H1 (cell line): ENCODE measurements around the gene CRLF3. TPM values are rescaled to one million over a fixed set of nuclear protein-coding genes. Genes with fewer than 3 reads are reported as not detected.

ENCODE experiments used
- CTCF ChIA-PET: fragments of 300-600 bp; sonication (Branson Sonifier 250); formaldehyde crosslinking; loops from one replicate; lab custom pipeline; 2021; ENCODE audit not compliant: partially characterized antibody; lab: Charles Lee
- POLR2A ChIA-PET: fragments of 300-600 bp; sonication (Branson Sonifier 250); formaldehyde crosslinking; loops from one replicate; lab custom pipeline; 2021; ENCODE audit warnings: inconsistent platforms; ENCODE audit not compliant: partially characterized antibody; lab: Charles Lee
- DNase-seq, 2 experiments: peaks; one replicate each; pipeline versions ENCODE4 v3.0.0 to v3.0.0-alpha.2; 2010 to 2022; ENCODE audit warnings: low spot score in 2 of 2, low read depth in 1 of 2, mixed read lengths in 1 of 2
- FAIRE-seq: peaks from 2 replicates; lab custom pipeline; 2011; peaks lifted over from hg19 to GRCh38; lab: Jason Lieb, UNC
- H2AFZ ChIP-seq: 2 replicates; pipeline ENCODE4 v1.8.1; 2012; ENCODE audit warnings: low read length, inconsistent platforms
- H2AK5ac ChIP-seq: 2 replicates; pipeline ENCODE4 v1.6.1; 2013; ENCODE audit warnings: low read depth, low read length
- H2BK120ac ChIP-seq: replicated peaks from 2 replicates; pipeline ENCODE3; 2013; ENCODE audit warnings: low read depth, low read length, inconsistent platforms
- H2BK12ac ChIP-seq: 2 replicates; pipeline ENCODE4 v1.6.1; 2013; ENCODE audit warnings: low read depth, low read length
- H2BK15ac ChIP-seq: 2 replicates; pipeline ENCODE4 v1.6.1; 2013; ENCODE audit warnings: low read length
- H2BK20ac ChIP-seq: 2 replicates; pipeline ENCODE4 v1.6.1; 2013; ENCODE audit warnings: low read length
- H2BK5ac ChIP-seq: 2 replicates; pipeline ENCODE4 v1.6.1; 2013; ENCODE audit warnings: low read depth, low read length
- H3K14ac ChIP-seq: 2 replicates; pipeline ENCODE4 v1.6.1; 2013; ENCODE audit warnings: inconsistent platforms; ENCODE audit not compliant: insufficient read length
- H3K18ac ChIP-seq: 2 replicates; pipeline ENCODE4 v1.6.1; 2013; ENCODE audit warnings: low read length; ENCODE audit errors: extremely low read depth
- H3K23ac ChIP-seq: 2 replicates; pipeline ENCODE4 v1.6.1; 2013; ENCODE audit warnings: inconsistent platforms; ENCODE audit not compliant: insufficient read length
- H3K23me2 ChIP-seq: 2 replicates; pipeline ENCODE4 v1.6.1; 2013; ENCODE audit warnings: low read depth, low read length
- H3K27ac ChIP-seq: 2 replicates; pipeline ENCODE4 v1.6.1; 2011; ENCODE audit warnings: low read depth, low read length, inconsistent platforms
- H3K27me3 ChIP-seq, 4 experiments: replicated peaks in 1 of 4; 1 replicate in 1 of 4; 2 replicates in 3 of 4; pipeline versions ENCODE4 v1.6.1 to v1.8.1; 2011 to 2013; ENCODE audit warnings: low read length in 3 of 4, mild to moderate bottlenecking in 3 of 4, inconsistent platforms in 2 of 4, mixed read lengths in 2 of 4, moderate library complexity in 1 of 4; ENCODE audit not compliant: control insufficient read depth in 3 of 4, insufficient read depth in 3 of 4; ENCODE audit errors: extremely low read depth in 1 of 4
- H3K36me3 ChIP-seq, 4 experiments: 2 replicates each; pipeline versions ENCODE4 v1.6.1 to v1.8.1; 2011 to 2013; ENCODE audit warnings: mild to moderate bottlenecking in 4 of 4, low read length in 3 of 4, moderate library complexity in 2 of 4, control low read depth in 1 of 4, inconsistent platforms in 1 of 4; ENCODE audit not compliant: insufficient read depth in 4 of 4, control insufficient read depth in 2 of 4
- H3K4ac ChIP-seq: replicated peaks from 2 replicates; pipeline ENCODE3; 2013; ENCODE audit warnings: low read length, low read depth, mixed read lengths, inconsistent platforms; ENCODE audit not compliant: insufficient read length
- H3K4me1 ChIP-seq, 4 experiments: replicated peaks in 1 of 4; 1 replicate in 1 of 4; 2 replicates in 3 of 4; pipeline versions ENCODE4 v1.6.1 to v1.8.1; 2011 to 2013; ENCODE audit warnings: low read length in 3 of 4, inconsistent platforms in 2 of 4, mixed read lengths in 1 of 4; ENCODE audit not compliant: insufficient read depth in 4 of 4, control insufficient read depth in 3 of 4
- H3K4me2 ChIP-seq, 2 experiments: 2 replicates each; pipeline versions ENCODE4 v1.6.1 to v1.8.1; 2011 to 2013; ENCODE audit warnings: low read depth in 2 of 2, low read length in 2 of 2, control low read depth in 1 of 2, inconsistent platforms in 1 of 2, mild to moderate bottlenecking in 1 of 2; ENCODE audit not compliant: insufficient read depth in 1 of 2
- H3K4me3 ChIP-seq, 4 experiments: fragments of 200-600, 300-600 bp in 1 of 4; sonication (generic), shearing (Covaris generic), sonication (Bioruptor Twin) in 1 of 4; 2 replicates each; pipeline versions ENCODE4 v1.5.1 to v1.8.1; 2011 to 2016; ENCODE audit warnings: low read length in 4 of 4, low read depth in 3 of 4, control low read depth in 2 of 4, inconsistent platforms in 2 of 4, mild to moderate bottlenecking in 2 of 4, mixed read lengths in 1 of 4, moderate library complexity in 1 of 4; ENCODE audit not compliant: insufficient read depth in 2 of 4; ENCODE audit errors: extremely low read depth in 1 of 4
- H3K56ac ChIP-seq: replicated peaks from 2 replicates; pipeline ENCODE3; 2013; ENCODE audit warnings: low read depth, mild to moderate bottlenecking, mixed read lengths, low read length, inconsistent platforms; ENCODE audit not compliant: insufficient read length
- H3K79me1 ChIP-seq: 2 replicates; pipeline ENCODE4 v1.6.1; 2013; ENCODE audit warnings: low read depth, low read length, control low read depth
- H3K79me2 ChIP-seq, 2 experiments: 2 replicates each; pipeline versions ENCODE4 v1.6.1 to v1.8.1; 2012 to 2013; ENCODE audit warnings: low read length in 2 of 2, mild to moderate bottlenecking in 2 of 2, inconsistent platforms in 1 of 2; ENCODE audit not compliant: insufficient read depth in 2 of 2, control insufficient read depth in 1 of 2
- H3K9ac ChIP-seq, 4 experiments: replicated peaks in 1 of 4; 1 replicate in 1 of 4; 2 replicates in 3 of 4; pipeline versions ENCODE4 v1.6.1 to v1.8.1; 2011 to 2013; ENCODE audit warnings: low read depth in 3 of 4, low read length in 3 of 4, control low read depth in 2 of 4, mild to moderate bottlenecking in 2 of 4, moderate library complexity in 2 of 4, inconsistent platforms in 1 of 4; ENCODE audit errors: extremely low read depth in 1 of 4
- H3K9me3 ChIP-seq, 2 experiments: 2 replicates each; pipeline versions ENCODE4 v1.6.1 to v1.8.1; 2012 to 2013; ENCODE audit warnings: mild to moderate bottlenecking in 2 of 2, moderate library complexity in 2 of 2, control low read depth in 1 of 2, inconsistent platforms in 1 of 2, low read depth in 1 of 2, low read length in 1 of 2, mixed read lengths in 1 of 2; ENCODE audit not compliant: insufficient read depth in 2 of 2
- H4K20me1 ChIP-seq, 2 experiments: replicated peaks in 1 of 2; 2 replicates each; pipeline versions ENCODE3 to v1.8.1; 2011 to 2013; ENCODE audit warnings: inconsistent platforms in 2 of 2, low read length in 2 of 2, mild to moderate bottlenecking in 1 of 2; ENCODE audit not compliant: insufficient read depth in 2 of 2, control insufficient read depth in 1 of 2
- H4K5ac ChIP-seq: 2 replicates; pipeline ENCODE4 v1.6.1; 2013; ENCODE audit warnings: low read length, low read depth, mixed read lengths, inconsistent platforms; ENCODE audit not compliant: insufficient read length
- H4K8ac ChIP-seq: 2 replicates; pipeline ENCODE4 v1.8.0; 2013; ENCODE audit warnings: mild to moderate bottlenecking, moderate library complexity, low read length, inconsistent platforms; ENCODE audit not compliant: insufficient read depth; ENCODE audit errors: extremely low read depth
- H4K91ac ChIP-seq: replicated peaks from 2 replicates; pipeline ENCODE3; 2013; ENCODE audit warnings: low read length, mixed read lengths, inconsistent platforms; ENCODE audit not compliant: insufficient read length
- ATF2 ChIP-seq: IDR thresholded peaks from 2 replicates; pipeline ENCODE4 v1.6.1; 2012; ENCODE audit warnings: low read length, inconsistent platforms
- CTCF ChIP-seq, 3 experiments: IDR thresholded peaks; 1 replicate in 2 of 3; 2 replicates in 1 of 3; pipeline versions ENCODE4 v1.5.1 to v1.6.1; 2011; ENCODE audit warnings: low read length in 3 of 3, mild to moderate bottlenecking in 3 of 3, inconsistent platforms in 2 of 3, low read depth in 1 of 3, moderate library complexity in 1 of 3; ENCODE audit not compliant: insufficient read depth in 1 of 3; ENCODE audit errors: control extremely low read depth in 1 of 3
- SIRT6 ChIP-seq: IDR thresholded peaks from one replicate; pipeline ENCODE4 v1.7.1; 2012; ENCODE audit warnings: low read length, inconsistent platforms
- SIX5 ChIP-seq: IDR thresholded peaks from 2 replicates; pipeline ENCODE4 v1.6.1; 2011; ENCODE audit warnings: mild to moderate bottlenecking, low read depth, low read length
- SP1 ChIP-seq: IDR thresholded peaks from 2 replicates; pipeline ENCODE4 v1.6.1; 2011; ENCODE audit warnings: low read depth, low read length
- WGBS, 2 experiments: shearing (Covaris generic) in 1 of 2; methylation state at CpG; one replicate each; pipeline versions ENCODE4 v1.1.6 to v1.1.7; 2013 to 2015; ENCODE audit warnings: low lambda C conversion rate in 2 of 2, mixed read lengths in 2 of 2, inconsistent platforms in 1 of 2, low coverage in 1 of 2, missing lambda C conversion rate in 1 of 2; ENCODE audit not compliant: insufficient replicate concordance in 2 of 2, insufficient coverage in 1 of 2, insufficient read length in 1 of 2; ENCODE audit errors: extremely low coverage in 1 of 2, missing lambda C conversion rate in 1 of 2; 5-methylcytosine and 5-hydroxymethylcytosine counted together
- polyA plus RNA-seq, 7 experiments: library from polyadenylated mRNA; depleted of rRNA in 3 of 7; stranded (reverse) in 5 of 7; unstranded in 2 of 7; fragments of >200 nt in 5 of 7; fragments of 200-250 nt in 2 of 7; gene quantifications; 1 replicate in 5 of 7; 2 replicates in 1 of 7; 4 replicates in 1 of 7; pipeline versions ENCODE4 v1.2.1 to v1.2.3, GENCODE V29; 2011 to 2013; ENCODE audit warnings: missing spikeins in 2 of 7, mixed read lengths in 2 of 7
- total RNA-seq: library from RNA; stranded (reverse); fragmentation: NEBNext Ultra II Directional; extraction: Animal tissue kit (Norgen Biotek cat#: 25700); gene quantifications from 2 replicates; pipeline ENCODE4 v1.2.1, GENCODE V29; 2021

The CRLF3 gene
- total and polyA plus RNA-seq, 2 of the 8 experiments (the other 6 are each of a cell fraction or from before 2014, with no cell fraction given), result 12.7 to 22.7 TPM

GRCh38 chr17:30812218-30813177 is 12.0 kb downstream of the CRLF3 start:
- no peak overlapping the region for H2AFZ ChIP-seq
- no peaks in the 10 kb centered on the region for H3K23me2 ChIP-seq
- CTCF ChIA-PET, result interaction anchor here (1.3 kb wide), 1 partner anchor 11 kb away, joined by 4 read pairs; no protein-coding TSS in a partner anchor
- H3K14ac ChIP-seq, result no peak overlapping the region
- 84% methylated on average over 5 of the region's 5 CpGs; no CpG with 5 or more reads in 1 of the 2 experiments for WGBS, 2 experiments
- no peak overlapping the region for H2BK120ac ChIP-seq
- H3K9me3 ChIP-seq, result no peaks in the 10 kb centered on the region
- FAIRE-seq, result no peak
- H2BK15ac ChIP-seq, result no peak overlapping the region
- no peak overlapping the region for H2BK20ac ChIP-seq
- H2BK12ac ChIP-seq, result no peak overlapping the region
- no peak overlapping the region for H3K56ac ChIP-seq
- POLR2A ChIA-PET, result interaction anchor here (0.5 to 1.6 kb wide), 3 partner anchors 12 to 283 kb away, joined by 3 to 6 read pairs (median 4); partner anchors contain the start of gene CRLF3
- H3K27me3 ChIP-seq, result no peaks in the 10 kb centered on the region
- H4K5ac ChIP-seq, result no peak overlapping the region
- no peak overlapping the region for H3K4ac ChIP-seq
- H3K23ac ChIP-seq, result no peak overlapping the region
- H3K18ac ChIP-seq, result no peak overlapping the region
- no peak overlapping the region for H3K9ac ChIP-seq
- no peaks in the 10 kb centered on the region for H3K4me1 ChIP-seq
- H3K79me2 ChIP-seq, result peaks cover 0 to 46% of the 10 kb centered on the region in 2 experiments; a peak in 2 of 4 replicates
- peaks cover 0 to 1% of the 10 kb centered on the region in 2 experiments for H4K20me1 ChIP-seq
- H3K36me3 ChIP-seq, result peaks cover 0 to 8% (median 0%) of the 10 kb centered on the region in 4 experiments; a peak in 3 of 8 replicates
- no peak overlapping the region for H4K8ac ChIP-seq
- no peak for DNase-seq
- H3K4me3 ChIP-seq, result no peak overlapping the region
- H2AK5ac ChIP-seq, result no peak overlapping the region
- H3K27ac ChIP-seq, result no peak overlapping the region
- no peak overlapping the region for H3K4me2 ChIP-seq
- H4K91ac ChIP-seq, result no peak overlapping the region
- H2BK5ac ChIP-seq, result no peak overlapping the region
- TF ChIP-seq ATF2, result no peak
- no peak for TF ChIP-seq SIX5
- no peak for TF ChIP-seq SIRT6
- no peak for TF ChIP-seq SP1
- TF ChIP-seq CTCF (IDR thresholded peaks at IDR 0.05; ENCODE audit: control extremely low read depth in 1 of 3, insufficient read depth in 1 of 3, low read depth in 1 of 3, low read length in 3 of 3), result no peak
- no peaks in the 10 kb centered on the region; the same call in 1 of the 2 replicates for H3K79me1 ChIP-seq
